H1 (cell line): Measurements from ENCODE around the gene STK11. TPM values are rescaled to one million over a fixed set of nuclear protein-coding genes. Genes with fewer than 3 reads are reported as not detected.

Experiments used
- FOSL1 ChIP-seq: IDR thresholded peaks from 2 replicates; pipeline ENCODE4 v1.6.1; 2011; ENCODE audit warnings: mild to moderate bottlenecking, low read depth, low read length, moderate library complexity; ENCODE audit not compliant: insufficient read depth
- GTF2F1 ChIP-seq: IDR thresholded peaks from 2 replicates; pipeline ENCODE4 v1.6.1; 2012; ENCODE audit warnings: low read depth, low read length, improper control_type of control experiment, borderline replicate concordance
- HDAC6 ChIP-seq: IDR thresholded peaks from one replicate; pipeline ENCODE4 v1.7.1; 2012; ENCODE audit warnings: low read depth, mild to moderate bottlenecking, inconsistent platforms, low read length, moderate library complexity
- JUN ChIP-seq: IDR thresholded peaks from 2 replicates; pipeline ENCODE4 v1.6.1; 2011; ENCODE audit warnings: low read depth, mild to moderate bottlenecking, improper control_type of control experiment, low read length
- NRF1 ChIP-seq: IDR thresholded peaks from 2 replicates; pipeline ENCODE4 v1.6.1; 2011; ENCODE audit warnings: mild to moderate bottlenecking, low read depth, low read length, improper control_type of control experiment
- SP2 ChIP-seq: IDR thresholded peaks from 2 replicates; pipeline ENCODE4 v1.6.1; 2012; ENCODE audit warnings: mild to moderate bottlenecking, low read length, inconsistent platforms
- SP4 ChIP-seq: IDR thresholded peaks from 2 replicates; pipeline ENCODE4 v1.6.1; 2012; ENCODE audit warnings: low read length, inconsistent platforms
- SRF ChIP-seq: IDR thresholded peaks from 2 replicates; pipeline ENCODE4 v1.6.1; 2011; ENCODE audit warnings: mild to moderate bottlenecking, low read depth, low read length, moderate library complexity
- TBP ChIP-seq: IDR thresholded peaks from 2 replicates; pipeline ENCODE4 v1.6.1; 2011; ENCODE audit warnings: low read depth, low read length, improper control_type of control experiment
- polyA plus RNA-seq, 7 experiments: library from polyadenylated mRNA; depleted of rRNA in 3 of 7; stranded (reverse) in 5 of 7; unstranded in 2 of 7; fragments of >200 nt in 5 of 7; fragments of 200-250 nt in 2 of 7; gene quantifications; 1 replicate in 5 of 7; 2 replicates in 1 of 7; 4 replicates in 1 of 7; pipeline versions ENCODE4 v1.2.1 to v1.2.3, GENCODE V29; 2011 to 2013; ENCODE audit warnings: missing spikeins in 2 of 7, mixed read lengths in 2 of 7
- total RNA-seq: library from RNA; stranded (reverse); fragmentation: NEBNext Ultra II Directional; extraction: Animal tissue kit (Norgen Biotek cat#: 25700); gene quantifications from 2 replicates; pipeline ENCODE4 v1.2.1, GENCODE V29; 2021
- TF ChIP-seq, protein P1 (sequence below): IDR thresholded peaks from 2 replicates; pipeline ENCODE4 v1.6.1; 2012; ENCODE audit warnings: inconsistent platforms
- TF ChIP-seq, protein P2 (sequence below), 3 experiments: IDR thresholded peaks; 1 replicate in 2 of 3; 2 replicates in 1 of 3; pipeline versions ENCODE4 v1.5.1 to v1.6.1; 2011; ENCODE audit warnings: low read length in 3 of 3, mild to moderate bottlenecking in 3 of 3, inconsistent platforms in 2 of 3, low read depth in 1 of 3, moderate library complexity in 1 of 3; ENCODE audit not compliant: insufficient read depth in 1 of 3; ENCODE audit errors: control extremely low read depth in 1 of 3
- TF ChIP-seq, protein P3 (sequence below): IDR thresholded peaks from 2 replicates; pipeline ENCODE4 v1.6.1; 2011; ENCODE audit warnings: low read length, improper control_type of control experiment
- TF ChIP-seq, protein P4 (sequence below): IDR thresholded peaks from 2 replicates; pipeline ENCODE4 v1.6.1; 2012; ENCODE audit warnings: low read length, inconsistent platforms

Gene STK11
- total and polyA plus RNA-seq, 2 of the 8 experiments (the other 6 are each of a cell fraction or from before 2014, with no cell fraction given), result 45.3 to 70.7 TPM

DNA sequence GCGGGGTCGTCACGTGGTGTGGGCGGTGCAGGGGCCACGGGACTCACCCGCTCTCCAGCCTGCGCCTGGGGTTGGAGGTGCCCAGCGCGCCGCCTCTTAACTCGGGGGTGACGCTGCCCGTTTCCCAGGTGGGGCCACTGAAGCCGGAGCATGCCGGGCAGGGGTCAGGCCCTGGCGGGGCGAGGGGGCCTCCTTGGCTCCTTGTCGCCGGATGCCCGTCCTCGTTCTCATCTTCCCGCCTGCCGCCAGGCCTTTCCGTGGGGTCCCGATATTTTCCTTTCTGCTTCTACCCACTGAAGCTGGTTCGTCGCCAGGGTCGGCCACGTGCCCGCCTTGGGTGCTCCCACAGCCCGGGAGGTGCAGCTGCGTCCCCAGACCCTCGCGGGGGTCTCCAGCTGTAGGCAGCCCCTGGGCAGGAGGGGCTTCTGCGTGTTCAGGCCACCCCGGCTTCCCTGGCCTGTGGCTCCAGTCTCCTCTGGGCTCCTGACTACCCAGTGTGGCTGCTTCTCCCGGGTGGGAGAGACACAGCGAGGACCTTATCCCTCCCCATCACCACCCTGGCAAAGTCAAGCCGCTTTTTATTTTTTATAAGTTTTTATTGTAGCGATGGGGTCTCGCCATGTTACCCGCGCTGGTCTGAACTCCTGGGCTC is 70.5 kb downstream of the STK11 start (continued):
- TF ChIP-seq HDAC6 (no peak), SP2 (no peak), SP4 (no peak), TBP (no peak), JUN (no peak), NRF1 (no peak), SRF (0 out of 2 replicates have a peak, but pooled peaks have one; percentile 0), FOSL1 (no peak), GTF2F1 (no peak)
- TF ChIP-seq, protein P1, sequence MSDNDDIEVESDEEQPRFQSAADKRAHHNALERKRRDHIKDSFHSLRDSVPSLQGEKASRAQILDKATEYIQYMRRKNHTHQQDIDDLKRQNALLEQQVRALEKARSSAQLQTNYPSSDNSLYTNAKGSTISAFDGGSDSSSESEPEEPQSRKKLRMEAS, result peak; percentile 36; the same call in 1 of the 2 replicates
- TF ChIP-seq, protein P2, sequence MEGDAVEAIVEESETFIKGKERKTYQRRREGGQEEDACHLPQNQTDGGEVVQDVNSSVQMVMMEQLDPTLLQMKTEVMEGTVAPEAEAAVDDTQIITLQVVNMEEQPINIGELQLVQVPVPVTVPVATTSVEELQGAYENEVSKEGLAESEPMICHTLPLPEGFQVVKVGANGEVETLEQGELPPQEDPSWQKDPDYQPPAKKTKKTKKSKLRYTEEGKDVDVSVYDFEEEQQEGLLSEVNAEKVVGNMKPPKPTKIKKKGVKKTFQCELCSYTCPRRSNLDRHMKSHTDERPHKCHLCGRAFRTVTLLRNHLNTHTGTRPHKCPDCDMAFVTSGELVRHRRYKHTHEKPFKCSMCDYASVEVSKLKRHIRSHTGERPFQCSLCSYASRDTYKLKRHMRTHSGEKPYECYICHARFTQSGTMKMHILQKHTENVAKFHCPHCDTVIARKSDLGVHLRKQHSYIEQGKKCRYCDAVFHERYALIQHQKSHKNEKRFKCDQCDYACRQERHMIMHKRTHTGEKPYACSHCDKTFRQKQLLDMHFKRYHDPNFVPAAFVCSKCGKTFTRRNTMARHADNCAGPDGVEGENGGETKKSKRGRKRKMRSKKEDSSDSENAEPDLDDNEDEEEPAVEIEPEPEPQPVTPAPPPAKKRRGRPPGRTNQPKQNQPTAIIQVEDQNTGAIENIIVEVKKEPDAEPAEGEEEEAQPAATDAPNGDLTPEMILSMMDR (IDR thresholded peaks at IDR 0.05; ENCODE audit: control extremely low read depth in 1 of 3, insufficient read depth in 1 of 3, low read depth in 1 of 3, low read length in 3 of 3), result no peak
- TF ChIP-seq, protein P3, sequence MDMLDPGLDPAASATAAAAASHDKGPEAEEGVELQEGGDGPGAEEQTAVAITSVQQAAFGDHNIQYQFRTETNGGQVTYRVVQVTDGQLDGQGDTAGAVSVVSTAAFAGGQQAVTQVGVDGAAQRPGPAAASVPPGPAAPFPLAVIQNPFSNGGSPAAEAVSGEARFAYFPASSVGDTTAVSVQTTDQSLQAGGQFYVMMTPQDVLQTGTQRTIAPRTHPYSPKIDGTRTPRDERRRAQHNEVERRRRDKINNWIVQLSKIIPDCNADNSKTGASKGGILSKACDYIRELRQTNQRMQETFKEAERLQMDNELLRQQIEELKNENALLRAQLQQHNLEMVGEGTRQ, result no peak
- TF ChIP-seq, protein P4, sequence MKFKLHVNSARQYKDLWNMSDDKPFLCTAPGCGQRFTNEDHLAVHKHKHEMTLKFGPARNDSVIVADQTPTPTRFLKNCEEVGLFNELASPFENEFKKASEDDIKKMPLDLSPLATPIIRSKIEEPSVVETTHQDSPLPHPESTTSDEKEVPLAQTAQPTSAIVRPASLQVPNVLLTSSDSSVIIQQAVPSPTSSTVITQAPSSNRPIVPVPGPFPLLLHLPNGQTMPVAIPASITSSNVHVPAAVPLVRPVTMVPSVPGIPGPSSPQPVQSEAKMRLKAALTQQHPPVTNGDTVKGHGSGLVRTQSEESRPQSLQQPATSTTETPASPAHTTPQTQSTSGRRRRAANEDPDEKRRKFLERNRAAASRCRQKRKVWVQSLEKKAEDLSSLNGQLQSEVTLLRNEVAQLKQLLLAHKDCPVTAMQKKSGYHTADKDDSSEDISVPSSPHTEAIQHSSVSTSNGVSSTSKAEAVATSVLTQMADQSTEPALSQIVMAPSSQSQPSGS, result no peak
